ENCODE measurements around the gene CD52. TPM values are rescaled to one million over a fixed set of nuclear protein-coding genes. Genes with fewer than 3 reads are reported as not detected.

The CD52 gene
- total and polyA plus RNA-seq, 11 donors = 1.6 to 89.9 (median 6.5) TPM; not detected in 1

- 54 to 76% (median 73%) methylated on average over 5 to 10 of the region's 10 CpGs for WGBS, 4 donors
- no peak overlapping the region for H3K4me3 ChIP-seq
- H3K27me3 ChIP-seq = peaks cover 17 to 71% (median 31%) of the 10 kb centered on the region in 9 donors
- no peak overlapping the region for H3K27ac ChIP-seq
- TF ChIP-seq CTCF (IDR thresholded peaks at IDR 0.05) (no peak), POLR2A (IDR thresholded peaks at IDR 0.05) (no peak)
- DNase-seq (no peak), ATAC-seq (no peak)
- no peaks in the 10 kb centered on the region for H3K36me3 ChIP-seq
- intact Hi-C loops (cut with DNase I) = no loop called here
- H3K4me1 ChIP-seq = peaks cover 0 to 12% (median 8%) of the 10 kb centered on the region in 12 donors
- H3K9me3 ChIP-seq = no peaks in the 10 kb centered on the region
Observed at GRCh38 chr1:26357121-26357602, 39.4 kb downstream of the CD52 start.

GRCh38 chr1:26358411-26359384, 40.9 kb downstream of the CD52 start:
- DNase-seq (no peak), ATAC-seq (no peak)
- Histone ChIP-seq H3K9me3 (no peaks in the 10 kb centered on the region), H3K4me3 (no peak overlapping the region), H3K36me3 (no peaks in the 10 kb centered on the region), H3K27me3 (peaks cover 17 to 82% (median 31%) of the 10 kb centered on the region in 9 donors), H3K4me1 (peaks cover 0 to 14% (median 8%) of the 10 kb centered on the region in 12 donors), H3K27ac (no peak overlapping the region)
- TF ChIP-seq CTCF (IDR thresholded peaks at IDR 0.05) = no peak
- no peak for TF ChIP-seq POLR2A (IDR thresholded peaks at IDR 0.05)
- intact Hi-C loops (cut with DNase I) = no loop called here
- 53 to 63% (median 56%) methylated on average over 15 of the region's 15 CpGs for WGBS, 4 donors

- peaks cover 17 to 79% (median 34%) of the 10 kb centered on the region in 9 donors for H3K27me3 ChIP-seq
- peaks cover 0 to 19% (median 8%) of the 10 kb centered on the region in 12 donors for H3K4me1 ChIP-seq
- intact Hi-C loops (cut with DNase I) = loop anchor here in 3 of 10 donors (5.0 kb wide), 4 partner anchors 73 to 253 kb away; partner anchors contain the start of gene SH3BGRL3 (in 1 of the 3)
- no peak overlapping the region for H3K27ac ChIP-seq
- ATAC-seq (no peak), DNase-seq (no peak)
- TF ChIP-seq POLR2A (IDR thresholded peaks at IDR 0.05) = no peak
- TF ChIP-seq CTCF (IDR thresholded peaks at IDR 0.05) = no peak
- H3K4me3 ChIP-seq = peak overlapping the region in 8 of 12 donors; percentile 10 to 36 (median 20)
- no peaks in the 10 kb centered on the region for H3K36me3 ChIP-seq
- no peaks in the 10 kb centered on the region for H3K9me3 ChIP-seq
- 3 to 7% (median 3%) methylated on average over 33 to 67 of the region's 67 CpGs for WGBS, 4 donors
Observed at GRCh38 chr1:26359981-26360806, 42.4 kb downstream of the CD52 start.
